PC-9 (cell line): ENCODE measurements around the gene CAPZA1. TPM values are rescaled to one million over a fixed set of nuclear protein-coding genes. Genes with fewer than 3 reads are reported as not detected.

Experiments used
- BruUV-seq: library from RNA; stranded (reverse); fragments of 400-500 nt; replicated peaks from 2 replicates; lab custom pipeline; 2021; lab: Mats Ljungman, UMichigan
- CTCF ChIA-PET: fragments of 300-600 bp; sonication (Branson Sonifier 250); formaldehyde crosslinking; loops from one replicate; lab custom pipeline; 2022; ENCODE audit warnings: antibody characterized with exemption; lab: Charles Lee
- POLR2A ChIA-PET: fragments of 300-600 bp; sonication (Branson Sonifier 250); formaldehyde crosslinking; loops from one replicate; lab custom pipeline; 2022; ENCODE audit warnings: antibody characterized with exemption; ENCODE audit not compliant: unreplicated experiment; lab: Charles Lee
- DNase-seq, 2 experiments: peaks; one replicate each; pipeline versions ENCODE4 v3.0.0 to v3.0.0-alpha.2; 2015 to 2022; ENCODE audit warnings: mixed read lengths in 1 of 2
- H2AFZ ChIP-seq: fragments of 200-600 bp; sonication (generic); 2 replicates; pipeline ENCODE4 v1.8.1; 2017; ENCODE audit warnings: antibody characterized with exemption
- H3F3A ChIP-seq: fragments of 200-600 bp; sonication (generic); 2 replicates; pipeline ENCODE4 v1.8.1; 2017; ENCODE audit warnings: antibody characterized with exemption, mild to moderate bottlenecking, low read depth; ENCODE audit not compliant: insufficient read depth
- H3K27ac ChIP-seq: fragments of 200-600 bp; sonication (generic); 2 replicates; pipeline ENCODE4 v1.6.1; 2016; ENCODE audit warnings: mixed run types
- H3K27me3 ChIP-seq: fragments of 200-600 bp; sonication (generic); 2 replicates; pipeline ENCODE4 v1.6.1; 2016; ENCODE audit warnings: low read depth, mixed run types; ENCODE audit not compliant: insufficient read depth
- H3K36me3 ChIP-seq: fragments of 200-600 bp; sonication (generic); 2 replicates; pipeline ENCODE4 v1.6.1; 2016; ENCODE audit warnings: low read depth, mixed run types
- H3K4me1 ChIP-seq: fragments of 200-600 bp; sonication (generic); replicated peaks from 2 replicates; pipeline ENCODE4 v1.6.1; 2016; ENCODE audit warnings: mixed run types; ENCODE audit not compliant: insufficient read depth
- H3K4me2 ChIP-seq: fragments of 200-600 bp; sonication (generic); 2 replicates; pipeline ENCODE4 v1.6.1; 2017; ENCODE audit warnings: mixed run types
- H3K4me3 ChIP-seq: fragments of 200-600 bp; sonication (generic); 2 replicates; pipeline ENCODE4 v1.6.1; 2016; ENCODE audit warnings: mixed run types
- H3K79me2 ChIP-seq: fragments of 200-600 bp; sonication (generic); 2 replicates; pipeline ENCODE4 v1.6.1; 2017; ENCODE audit warnings: low read depth, mixed run types
- H3K9me2 ChIP-seq: fragments of 200-600 bp; sonication (generic); 2 replicates; pipeline ENCODE4 v1.8.1; 2017; ENCODE audit warnings: mild to moderate bottlenecking; ENCODE audit not compliant: insufficient read depth
- H3K9me3 ChIP-seq: fragments of 200-600 bp; sonication (generic); 2 replicates; pipeline ENCODE4 v1.8.1; 2016; ENCODE audit warnings: low read depth; ENCODE audit not compliant: insufficient read depth
- H4K20me1 ChIP-seq: fragments of 200-600 bp; sonication (generic); 2 replicates; pipeline ENCODE4 v1.8.1; 2017; ENCODE audit not compliant: insufficient read depth
- EZH2 ChIP-seq: fragments of 200-600 bp; sonication (generic); IDR thresholded peaks from 2 replicates; pipeline ENCODE4 v1.8.0; 2017; ENCODE audit warnings: antibody characterized with exemption, low read depth
- intact Hi-C: fragments of 100-400 bp; cut with micrococcal nuclease; formaldehyde crosslinking; loops from one replicate; pipeline ENCODE4 v1.10.0; 2022; ENCODE audit not compliant: unreplicated experiment
- total RNA-seq: library from RNA; stranded (reverse); gene quantifications from 2 replicates; pipeline ENCODE4 v1.2.3, GENCODE V29; 2021
- TF ChIP-seq, protein P1 (sequence below): fragments of 200-600 bp; sonication (generic); conservative IDR thresholded peaks from 2 replicates; pipeline ENCODE4 v1.6.1; 2017; ENCODE audit warnings: mixed run types, antibody characterized with exemption, mild to moderate bottlenecking, moderate library complexity

CAPZA1 gene
- total RNA-seq, 1 experiment from 2014 or later = 145 TPM

DNA sequence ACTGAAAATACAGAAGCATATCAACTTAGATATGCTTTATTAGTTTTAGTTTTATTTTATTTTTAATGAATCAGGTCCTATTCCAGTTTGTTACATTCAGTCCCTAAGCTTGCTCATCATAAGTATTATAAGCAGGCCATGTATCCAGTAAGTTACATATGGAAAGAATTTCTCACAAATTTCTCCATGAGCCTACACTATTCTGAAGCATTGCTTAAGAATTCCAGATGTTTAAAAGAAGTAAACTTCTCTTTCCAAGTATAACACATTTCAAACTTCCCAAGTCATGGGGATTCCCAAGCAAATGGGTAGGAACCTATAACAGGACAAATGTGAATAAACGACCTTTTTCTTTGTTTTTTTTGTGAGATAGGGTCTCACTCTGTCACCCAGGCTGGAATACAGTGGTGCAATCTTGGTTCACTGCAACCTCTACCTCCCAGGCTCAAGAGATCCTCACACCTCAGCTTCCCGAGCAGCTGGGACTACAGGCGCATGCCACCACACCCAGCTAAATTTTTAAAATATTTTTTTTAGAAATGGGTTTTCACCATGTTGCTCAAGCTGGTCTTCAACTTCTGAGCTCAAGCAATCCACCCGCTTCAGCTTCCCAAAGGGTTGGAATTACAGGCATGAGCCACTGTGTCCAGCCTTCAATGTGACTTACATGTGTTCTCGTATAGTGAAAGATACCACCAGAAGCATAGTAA, 39.7 kb upstream of the CAPZA1 start:
- H4K20me1 ChIP-seq = no peaks in the 10 kb centered on the region
- TF ChIP-seq, protein P1, sequence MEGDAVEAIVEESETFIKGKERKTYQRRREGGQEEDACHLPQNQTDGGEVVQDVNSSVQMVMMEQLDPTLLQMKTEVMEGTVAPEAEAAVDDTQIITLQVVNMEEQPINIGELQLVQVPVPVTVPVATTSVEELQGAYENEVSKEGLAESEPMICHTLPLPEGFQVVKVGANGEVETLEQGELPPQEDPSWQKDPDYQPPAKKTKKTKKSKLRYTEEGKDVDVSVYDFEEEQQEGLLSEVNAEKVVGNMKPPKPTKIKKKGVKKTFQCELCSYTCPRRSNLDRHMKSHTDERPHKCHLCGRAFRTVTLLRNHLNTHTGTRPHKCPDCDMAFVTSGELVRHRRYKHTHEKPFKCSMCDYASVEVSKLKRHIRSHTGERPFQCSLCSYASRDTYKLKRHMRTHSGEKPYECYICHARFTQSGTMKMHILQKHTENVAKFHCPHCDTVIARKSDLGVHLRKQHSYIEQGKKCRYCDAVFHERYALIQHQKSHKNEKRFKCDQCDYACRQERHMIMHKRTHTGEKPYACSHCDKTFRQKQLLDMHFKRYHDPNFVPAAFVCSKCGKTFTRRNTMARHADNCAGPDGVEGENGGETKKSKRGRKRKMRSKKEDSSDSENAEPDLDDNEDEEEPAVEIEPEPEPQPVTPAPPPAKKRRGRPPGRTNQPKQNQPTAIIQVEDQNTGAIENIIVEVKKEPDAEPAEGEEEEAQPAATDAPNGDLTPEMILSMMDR = no peak
- no peak for TF ChIP-seq EZH2
- H3K27me3 ChIP-seq = no peaks in the 10 kb centered on the region
- DNase-seq = no peak
- H3K79me2 ChIP-seq = no peaks in the 10 kb centered on the region
- H3K9me2 ChIP-seq = no peaks in the 10 kb centered on the region; the same call in 1 of the 2 replicates
- no peak overlapping the region for H3K4me2 ChIP-seq
- BruUV-seq = no TSS peak
- intact Hi-C loops = no loop called here
- H3K4me3 ChIP-seq = no peak overlapping the region
- peaks cover 14% of the 10 kb centered on the region; the same call in 1 of the 2 replicates for H3K36me3 ChIP-seq
- POLR2A ChIA-PET = no interaction called here
- H3K9me3 ChIP-seq = no peaks in the 10 kb centered on the region
- peaks cover 14% of the 10 kb centered on the region for H3K4me1 ChIP-seq
- H3F3A ChIP-seq = peaks cover 11% of the 10 kb centered on the region
- no peak overlapping the region for H2AFZ ChIP-seq
- no peak overlapping the region for H3K27ac ChIP-seq
- CTCF ChIA-PET = no interaction called here

DNA sequence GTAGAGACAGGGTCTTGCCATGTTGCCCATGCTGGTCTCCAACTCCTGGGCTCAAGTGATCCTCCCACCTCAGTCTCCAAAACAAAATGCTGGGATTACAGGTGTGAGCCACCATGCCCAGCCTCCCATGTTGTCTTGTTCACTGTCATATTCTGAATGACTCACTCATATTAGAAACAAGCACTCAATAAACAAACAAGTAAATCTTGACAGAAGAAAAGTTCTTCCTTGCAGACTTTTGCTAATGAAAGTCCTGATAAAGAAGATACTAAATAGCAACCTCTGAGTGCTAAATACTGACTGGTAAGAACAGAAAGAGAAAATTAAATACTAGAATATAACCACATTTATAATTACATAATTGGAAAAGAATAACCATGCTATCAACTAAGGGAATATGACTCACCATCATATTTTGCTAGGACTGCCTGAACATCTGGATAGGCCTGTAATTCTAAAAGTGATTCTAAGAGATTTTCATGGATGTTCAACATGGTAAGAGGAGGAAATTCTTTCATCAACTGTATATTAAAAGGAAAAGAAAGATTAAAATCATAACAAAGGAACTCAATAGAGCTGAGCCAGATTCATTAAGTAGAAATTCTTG, 37.9 kb upstream of the CAPZA1 start:
- H4K20me1 ChIP-seq = no peaks in the 10 kb centered on the region
- TF ChIP-seq, protein P1 = no peak
- TF ChIP-seq EZH2 = no peak
- no peak overlapping the region for H3K4me3 ChIP-seq
- ChIA-PET POLR2A (no interaction called here), CTCF (no interaction called here)
- H3K9me2 ChIP-seq = no peaks in the 10 kb centered on the region; the same call in 1 of the 2 replicates
- H2AFZ ChIP-seq = no peak overlapping the region
- no peak overlapping the region for H3K4me2 ChIP-seq
- no peaks in the 10 kb centered on the region for H3K4me1 ChIP-seq
- BruUV-seq = no TSS peak
- H3K79me2 ChIP-seq = no peaks in the 10 kb centered on the region
- intact Hi-C loops = no loop called here
- no peaks in the 10 kb centered on the region for H3K27me3 ChIP-seq
- H3K36me3 ChIP-seq = peaks cover 9% of the 10 kb centered on the region; the same call in 1 of the 2 replicates
- no peak overlapping the region for H3K27ac ChIP-seq
- DNase-seq = no peak
- H3F3A ChIP-seq = peaks cover 11% of the 10 kb centered on the region
- no peaks in the 10 kb centered on the region for H3K9me3 ChIP-seq

- no peak for TF ChIP-seq EZH2
- TF ChIP-seq, protein P1 = no peak
- H3K9me2 ChIP-seq = no peaks in the 10 kb centered on the region; the same call in 1 of the 2 replicates
- H3K79me2 ChIP-seq = no peaks in the 10 kb centered on the region
- BruUV-seq = no TSS peak
- no peaks in the 10 kb centered on the region for H3K4me1 ChIP-seq
- H2AFZ ChIP-seq = no peak overlapping the region
- no peak overlapping the region for H3K4me3 ChIP-seq
- peaks cover 11% of the 10 kb centered on the region; the same call in 1 of the 2 replicates for H3F3A ChIP-seq
- H4K20me1 ChIP-seq = no peaks in the 10 kb centered on the region
- intact Hi-C loops = no loop called here
- ChIA-PET CTCF (no interaction called here), POLR2A (no interaction called here)
- no peak for DNase-seq
- no peak overlapping the region for H3K27ac ChIP-seq
- no peaks in the 10 kb centered on the region for H3K27me3 ChIP-seq
- H3K36me3 ChIP-seq = peaks cover 2% of the 10 kb centered on the region; the same call in 1 of the 2 replicates
- H3K4me2 ChIP-seq = no peak overlapping the region
- H3K9me3 ChIP-seq = no peaks in the 10 kb centered on the region
Observed at GRCh38 chr1:112583366-112583765, 36.3 kb upstream of the CAPZA1 start.
